HepG2 (cell line): ENCODE measurements around the gene SNHG17. TPM values are rescaled to one million over a fixed set of nuclear protein-coding genes. Genes with fewer than 3 reads are reported as not detected.

Experiments
- CHD2 ChIP-seq: IDR thresholded peaks from 2 replicates; pipeline ENCODE4 v1.6.1; 2011; ENCODE audit warnings: low read depth, low read length, improper control_type of control experiment
- FOSL2 ChIP-seq: sonication (generic); formaldehyde crosslinking; IDR thresholded peaks from 2 replicates; pipeline ENCODE4 v1.4.0; 2020; ENCODE audit warnings: missing genetic modification reagents
- NFKBIZ ChIP-seq: IDR thresholded peaks from 2 replicates; pipeline ENCODE4 v1.6.1; 2018; ENCODE audit warnings: missing genetic modification reagents, missing compliant biosample characterization
- PHF21A ChIP-seq: sonication (generic); formaldehyde crosslinking; IDR thresholded peaks from 2 replicates; pipeline ENCODE4 v1.5.0; 2020; ENCODE audit warnings: mild to moderate bottlenecking, missing genetic modification reagents
- REL ChIP-seq: sonication (generic); formaldehyde crosslinking; conservative IDR thresholded peaks from 2 replicates; pipeline ENCODE4 v1.8.0; 2022; ENCODE audit warnings: mild to moderate bottlenecking, missing genetic modification reagents, moderate library complexity
- SAP130 ChIP-seq: IDR thresholded peaks from 2 replicates; pipeline ENCODE4 v1.6.1; 2016; ENCODE audit warnings: low read depth
- SMARCE1 ChIP-seq: fragments of 450-650 bp; IDR thresholded peaks from 2 replicates; pipeline ENCODE4 v1.6.1; 2017; ENCODE audit warnings: borderline replicate concordance
- TAF15 ChIP-seq: fragments of 200-400 bp; formaldehyde crosslinking; IDR thresholded peaks from one replicate; pipeline ENCODE4 v1.6.1; 2018; ENCODE audit warnings: mild to moderate bottlenecking, low read depth, low read length; ENCODE audit not compliant: poor library complexity, severe bottlenecking
- TEAD3 ChIP-seq: optimal IDR thresholded peaks from 2 replicates; pipeline ENCODE3; 2016; ENCODE audit warnings: borderline replicate concordance
- TGIF2 ChIP-seq: IDR thresholded peaks from 2 replicates; pipeline ENCODE4 v1.6.1; 2016; ENCODE audit warnings: control low read depth, missing compliant biosample characterization
- ZBTB7B ChIP-seq: sonication (generic); formaldehyde crosslinking; IDR thresholded peaks from 2 replicates; pipeline ENCODE4 v1.4.0; 2020; ENCODE audit warnings: missing genetic modification reagents
- ZFP36L2 ChIP-seq: sonication (generic); formaldehyde crosslinking; IDR thresholded peaks from 2 replicates; pipeline ENCODE4 v1.4.0; 2020; ENCODE audit warnings: missing genetic modification reagents
- ZNF101 ChIP-seq: sonication (generic); formaldehyde crosslinking; IDR thresholded peaks from 2 replicates; pipeline ENCODE4 v1.4.0; 2020; ENCODE audit warnings: mild to moderate bottlenecking, low read depth, missing genetic modification reagents, borderline replicate concordance
- ZNF136 ChIP-seq: sonication (generic); formaldehyde crosslinking; IDR thresholded peaks from 2 replicates; pipeline ENCODE4 v1.8.1; 2022; ENCODE audit warnings: low read depth, mild to moderate bottlenecking, moderate library complexity, missing genetic modification reagents
- ZNF296 ChIP-seq: sonication (generic); formaldehyde crosslinking; conservative IDR thresholded peaks from 2 replicates; pipeline ENCODE4 v1.5.0; 2020; ENCODE audit warnings: mild to moderate bottlenecking, missing genetic modification reagents
- ZNF30 ChIP-seq: sonication (generic); formaldehyde crosslinking; IDR thresholded peaks from 2 replicates; pipeline ENCODE4 v1.5.0; 2020; ENCODE audit warnings: mild to moderate bottlenecking, missing genetic modification reagents
- ZNF383 ChIP-seq: sonication (generic); formaldehyde crosslinking; IDR thresholded peaks from 2 replicates; pipeline ENCODE4 v1.4.0; 2020; ENCODE audit warnings: missing genetic modification reagents, mild to moderate bottlenecking, borderline replicate concordance
- ZNF543 ChIP-seq: sonication (generic); formaldehyde crosslinking; IDR thresholded peaks from 2 replicates; pipeline ENCODE4 v1.4.0; 2020; ENCODE audit warnings: mild to moderate bottlenecking, missing genetic modification reagents
- ZNF605 ChIP-seq: sonication (generic); formaldehyde crosslinking; IDR thresholded peaks from 2 replicates; pipeline ENCODE4 v1.8.0; 2022; ENCODE audit warnings: mild to moderate bottlenecking, missing genetic modification reagents
- ZSCAN12 ChIP-seq: sonication (generic); formaldehyde crosslinking; IDR thresholded peaks from 2 replicates; pipeline ENCODE4 v1.9.0; 2021; ENCODE audit warnings: mild to moderate bottlenecking, missing genetic modification reagents
- polyA plus RNA-seq, 8 experiments: library from polyadenylated mRNA; depleted of rRNA in 3 of 8; stranded (reverse) in 7 of 8; unstranded in 1 of 8; fragments of >200 nt; fragmentation: Illumina TruSeq in 4 of 8; extraction: Trizol in 4 of 8; gene quantifications; 2 replicates each; pipeline versions ENCODE4 v1.2.1 to v1.2.3, GENCODE V29; 2011 to 2016; ENCODE audit warnings: low read depth in 4 of 8, missing spikeins in 1 of 8, mixed read lengths in 1 of 8; ENCODE audit not compliant: insufficient read depth in 1 of 8
- total RNA-seq, 5 experiments: library from RNA; depleted of rRNA; stranded (reverse); fragments of >200 nt; fragmentation: Illumina TruSeq; extraction: Trizol; gene quantifications; 2 replicates each; pipeline ENCODE4 v1.2.3, GENCODE V29; 2016; ENCODE audit warnings: low read depth in 1 of 5
- TF ChIP-seq, protein P1 (sequence below): sonication (generic); formaldehyde crosslinking; conservative IDR thresholded peaks from 2 replicates; pipeline ENCODE4 v1.8.1; 2023; ENCODE audit warnings: missing genetic modification reagents
- TF ChIP-seq, protein P2 (sequence below): sonication (generic); formaldehyde crosslinking; IDR thresholded peaks from 2 replicates; pipeline ENCODE4 v1.4.0; 2020; ENCODE audit warnings: missing genetic modification reagents, low read depth, mild to moderate bottlenecking, borderline replicate concordance
- TF ChIP-seq, protein P3 (sequence below): sonication (generic); formaldehyde crosslinking; IDR thresholded peaks from 2 replicates; pipeline ENCODE4 v1.4.0; 2020; ENCODE audit warnings: missing genetic modification reagents, borderline replicate concordance
- TF ChIP-seq, protein P4 (sequence below): sonication (generic); formaldehyde crosslinking; IDR thresholded peaks from 2 replicates; pipeline ENCODE4 v1.5.1; 2020; ENCODE audit warnings: mild to moderate bottlenecking, missing genetic modification reagents

The SNHG17 gene
- total and polyA plus RNA-seq, 2 of the 13 experiments (the other 11 are each of a cell fraction or from before 2014, with no cell fraction given), result 26.2 to 41.2 TPM

DNA sequence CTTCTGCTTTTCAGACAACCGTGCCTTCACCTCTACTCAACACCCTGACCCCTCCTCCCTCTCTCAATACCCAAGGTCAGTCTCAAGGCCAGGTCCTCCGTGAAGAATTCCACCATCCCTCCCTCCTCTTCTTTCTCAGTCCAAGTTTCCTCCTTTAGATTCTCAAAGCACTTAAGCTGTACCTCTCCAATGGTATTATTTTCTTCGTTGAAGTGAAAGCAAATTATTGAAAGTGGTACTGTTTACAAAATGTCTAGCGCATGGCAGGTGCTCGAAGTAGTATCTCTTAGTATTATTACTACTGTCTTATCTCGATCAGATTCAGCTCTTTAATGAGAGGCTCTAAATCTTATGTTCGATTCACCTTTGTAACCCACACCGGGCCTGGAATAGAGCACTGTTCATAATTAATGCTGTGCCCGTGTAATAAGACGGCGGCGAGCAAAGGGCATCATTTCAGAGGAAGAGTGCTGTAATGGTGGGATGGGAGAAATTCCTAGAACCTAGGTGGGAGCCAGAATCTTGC, 36.9 kb upstream of the SNHG17 start (continued):
- TF ChIP-seq, protein P1, sequence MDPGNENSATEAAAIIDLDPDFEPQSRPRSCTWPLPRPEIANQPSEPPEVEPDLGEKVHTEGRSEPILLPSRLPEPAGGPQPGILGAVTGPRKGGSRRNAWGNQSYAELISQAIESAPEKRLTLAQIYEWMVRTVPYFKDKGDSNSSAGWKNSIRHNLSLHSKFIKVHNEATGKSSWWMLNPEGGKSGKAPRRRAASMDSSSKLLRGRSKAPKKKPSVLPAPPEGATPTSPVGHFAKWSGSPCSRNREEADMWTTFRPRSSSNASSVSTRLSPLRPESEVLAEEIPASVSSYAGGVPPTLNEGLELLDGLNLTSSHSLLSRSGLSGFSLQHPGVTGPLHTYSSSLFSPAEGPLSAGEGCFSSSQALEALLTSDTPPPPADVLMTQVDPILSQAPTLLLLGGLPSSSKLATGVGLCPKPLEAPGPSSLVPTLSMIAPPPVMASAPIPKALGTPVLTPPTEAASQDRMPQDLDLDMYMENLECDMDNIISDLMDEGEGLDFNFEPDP (CRISPR knock-in tag), result 0 out of 2 replicates have a peak, but pooled peaks have one; percentile 52
- TF ChIP-seq ZSCAN12 (CRISPR knock-in tag), result no peak
- no peak for TF ChIP-seq TAF15
- peak; percentile 60; the same call in 1 of the 2 replicates for TF ChIP-seq REL (CRISPR knock-in tag)
- no peak for TF ChIP-seq ZNF30 (CRISPR knock-in tag)
- TF ChIP-seq ZFP36L2, result no peak
- TF ChIP-seq ZNF136 (CRISPR knock-in tag), result no peak
- TF ChIP-seq SMARCE1, result no peak
- TF ChIP-seq ZNF296 (CRISPR knock-in tag), result no peak
- TF ChIP-seq, protein P2, sequence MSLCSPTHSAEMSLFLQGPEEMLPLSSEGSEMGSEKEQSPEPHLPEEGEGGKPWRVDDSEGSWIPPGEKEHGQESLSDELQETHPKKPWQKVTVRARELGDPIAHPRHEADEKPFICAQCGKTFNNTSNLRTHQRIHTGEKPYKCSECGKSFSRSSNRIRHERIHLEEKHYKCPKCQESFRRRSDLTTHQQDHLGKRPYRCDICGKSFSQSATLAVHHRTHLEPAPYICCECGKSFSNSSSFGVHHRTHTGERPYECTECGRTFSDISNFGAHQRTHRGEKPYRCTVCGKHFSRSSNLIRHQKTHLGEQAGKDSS (CRISPR knock-in tag), result no peak
- no peak for TF ChIP-seq ZNF543
- TF ChIP-seq NFKBIZ, result no peak
- no peak for TF ChIP-seq CHD2
- TF ChIP-seq SAP130 (CRISPR knock-in tag), result no peak
- TF ChIP-seq ZNF605, result peak; percentile 93
- TF ChIP-seq TGIF2 (CRISPR knock-in tag), result no peak
- no peak for TF ChIP-seq TEAD3
- TF ChIP-seq PHF21A (CRISPR knock-in tag), result no peak
- TF ChIP-seq, protein P3, sequence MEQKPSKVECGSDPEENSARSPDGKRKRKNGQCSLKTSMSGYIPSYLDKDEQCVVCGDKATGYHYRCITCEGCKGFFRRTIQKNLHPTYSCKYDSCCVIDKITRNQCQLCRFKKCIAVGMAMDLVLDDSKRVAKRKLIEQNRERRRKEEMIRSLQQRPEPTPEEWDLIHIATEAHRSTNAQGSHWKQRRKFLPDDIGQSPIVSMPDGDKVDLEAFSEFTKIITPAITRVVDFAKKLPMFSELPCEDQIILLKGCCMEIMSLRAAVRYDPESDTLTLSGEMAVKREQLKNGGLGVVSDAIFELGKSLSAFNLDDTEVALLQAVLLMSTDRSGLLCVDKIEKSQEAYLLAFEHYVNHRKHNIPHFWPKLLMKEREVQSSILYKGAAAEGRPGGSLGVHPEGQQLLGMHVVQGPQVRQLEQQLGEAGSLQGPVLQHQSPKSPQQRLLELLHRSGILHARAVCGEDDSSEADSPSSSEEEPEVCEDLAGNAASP, result no peak
- TF ChIP-seq, protein P4, sequence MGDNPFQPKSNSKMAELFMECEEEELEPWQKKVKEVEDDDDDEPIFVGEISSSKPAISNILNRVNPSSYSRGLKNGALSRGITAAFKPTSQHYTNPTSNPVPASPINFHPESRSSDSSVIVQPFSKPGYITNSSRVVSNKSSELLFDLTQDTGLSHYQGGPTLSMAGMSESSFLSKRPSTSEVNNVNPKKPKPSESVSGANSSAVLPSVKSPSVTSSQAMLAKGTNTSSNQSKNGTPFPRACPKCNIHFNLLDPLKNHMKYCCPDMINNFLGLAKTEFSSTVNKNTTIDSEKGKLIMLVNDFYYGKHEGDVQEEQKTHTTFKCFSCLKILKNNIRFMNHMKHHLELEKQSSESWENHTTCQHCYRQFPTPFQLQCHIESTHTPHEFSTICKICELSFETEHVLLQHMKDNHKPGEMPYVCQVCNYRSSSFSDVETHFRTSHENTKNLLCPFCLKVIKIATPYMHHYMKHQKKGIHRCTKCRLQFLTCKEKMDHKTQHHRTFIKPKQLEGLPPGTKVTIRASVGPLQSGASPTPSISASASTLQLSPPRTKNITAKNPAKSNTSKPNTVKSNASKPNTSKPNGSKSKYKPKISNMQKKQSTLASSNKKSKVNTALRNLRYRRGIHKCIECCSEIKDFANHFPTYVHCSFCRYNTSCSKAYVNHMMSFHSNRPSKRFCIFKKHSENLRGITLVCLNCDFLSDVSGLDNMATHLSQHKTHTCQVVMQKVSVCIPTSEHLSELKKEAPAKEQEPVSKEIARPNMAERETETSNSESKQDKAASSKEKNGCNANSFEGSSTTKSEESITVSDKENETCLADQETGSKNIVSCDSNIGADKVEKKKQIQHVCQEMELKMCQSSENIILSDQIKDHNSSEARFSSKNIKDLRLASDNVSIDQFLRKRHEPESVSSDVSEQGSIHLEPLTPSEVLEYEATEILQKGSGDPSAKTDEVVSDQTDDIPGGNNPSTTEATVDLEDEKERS (CRISPR knock-in tag), result no peak
- no peak for TF ChIP-seq FOSL2 (CRISPR knock-in tag)
- no peak for TF ChIP-seq ZBTB7B
- no peak for TF ChIP-seq ZNF101 (CRISPR knock-in tag)
- TF ChIP-seq ZNF383 (CRISPR knock-in tag), result no peak
